ENCODE measurements around the gene MLLT1. TPM values are rescaled to one million over a fixed set of nuclear protein-coding genes. Genes with fewer than 3 reads are reported as not detected.

MLLT1 gene
- total RNA-seq, 1 experiment from 2014 or later: 55.0 TPM

DNA sequence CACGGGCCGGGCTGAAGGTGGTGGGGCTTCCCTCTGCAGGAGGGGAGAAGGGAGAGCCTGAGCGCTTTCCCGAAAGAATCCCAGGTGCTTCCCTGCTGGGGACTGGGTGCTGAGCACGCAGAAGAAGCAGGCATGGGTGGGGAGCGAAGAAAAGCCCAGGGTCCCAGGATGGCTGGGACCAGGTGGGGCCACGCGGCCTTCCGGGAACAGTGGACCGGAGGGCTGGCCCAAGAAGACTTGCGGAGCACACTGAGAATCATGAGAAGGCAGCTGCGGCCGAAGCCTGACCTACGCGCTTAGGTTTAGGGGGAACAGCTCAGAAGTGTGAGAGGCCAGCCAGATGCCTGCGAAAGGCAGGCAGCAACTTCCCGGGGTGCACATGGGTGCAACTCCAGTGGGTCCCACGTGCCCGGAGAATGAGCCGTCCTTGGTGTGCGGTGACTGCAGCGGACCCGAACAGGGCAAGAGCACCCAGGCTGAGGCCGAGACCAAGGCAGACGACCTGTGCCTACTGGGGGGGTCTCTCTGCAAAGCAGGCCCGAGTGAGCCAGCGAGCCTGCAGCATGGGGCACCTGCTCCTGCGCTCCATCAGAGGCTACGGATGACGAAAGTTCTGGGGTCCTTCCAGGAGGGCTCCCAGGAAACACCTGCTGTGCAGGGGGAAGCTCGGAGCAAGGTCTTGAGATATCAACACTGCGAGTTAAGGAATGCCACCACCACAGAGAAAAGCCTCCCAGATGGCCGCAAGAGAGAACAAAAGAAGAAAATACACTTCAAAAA, 52.4 kb downstream of the MLLT1 start:
- H3K27ac ChIP-seq (ENCODE audit: low read depth, low read length): no peak overlapping the region
- H3K4me1 ChIP-seq (ENCODE audit: control insufficient read depth in 1 of 2, insufficient read depth in 2 of 2, low read length in 2 of 2): peaks cover 0 to 11% of the 10 kb centered on the region in 2 experiments; a peak in 2 of 4 replicates
- H3K36me3 ChIP-seq (ENCODE audit: control insufficient read depth in 1 of 2, insufficient read depth in 2 of 2, low read length in 2 of 2): peaks cover 0 to 2% of the 10 kb centered on the region in 2 experiments; a peak in 2 of 4 replicates
- no peak overlapping the region for H3K4me3 ChIP-seq (replicated peaks in 1 of 2; ENCODE audit: low read depth in 1 of 2, low read length in 2 of 2)
- H3K9me3 ChIP-seq (ENCODE audit: control insufficient read depth in 1 of 2, insufficient read depth in 1 of 2, low read depth in 1 of 2, low read length in 2 of 2): no peaks in the 10 kb centered on the region
- ChIA-PET RAD21 (ENCODE audit: low non-redundant PET in 1 of 2, low total read pairs in 2 of 2, uncharacterized antibody in 2 of 2, unreplicated experiment in 2 of 2) (no interaction called here), POLR2A (no interaction called here), CTCF (no interaction called here)
- H3K9me2 ChIP-seq (ENCODE audit: insufficient read depth): no peaks in the 10 kb centered on the region
- H3K4me2 ChIP-seq (ENCODE audit: low read length): no peak overlapping the region
- TF ChIP-seq, protein P1, sequence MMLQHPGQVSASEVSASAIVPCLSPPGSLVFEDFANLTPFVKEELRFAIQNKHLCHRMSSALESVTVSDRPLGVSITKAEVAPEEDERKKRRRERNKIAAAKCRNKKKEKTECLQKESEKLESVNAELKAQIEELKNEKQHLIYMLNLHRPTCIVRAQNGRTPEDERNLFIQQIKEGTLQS (IDR thresholded peaks at IDR 0.05): no peak
- TF ChIP-seq EZH2 (IDR thresholded peaks at IDR 0.05): no peak
- no peak for TF ChIP-seq RAD21 (IDR thresholded peaks at IDR 0.05; ENCODE audit: low read depth)
- no peaks in the 10 kb centered on the region for H3K27me3 ChIP-seq (ENCODE audit: insufficient read depth, low read length)
- H3K9ac ChIP-seq (ENCODE audit: low read length): no peak overlapping the region
- ATAC-seq: no peak
- H4K20me1 ChIP-seq (ENCODE audit: insufficient read depth): no peaks in the 10 kb centered on the region
- no peak for DNase-seq (ENCODE audit: low read depth, low spot score)
- H2AFZ ChIP-seq (ENCODE audit: low read depth, low read length, poor library complexity, severe bottlenecking): no peak overlapping the region
- peaks cover 12% of the 10 kb centered on the region; the same call in 1 of the 2 replicates for H3K79me2 ChIP-seq (ENCODE audit: insufficient read depth, low read length)
- intact Hi-C loops (cut with micrococcal nuclease): no loop called here
- no TSS peak for BruUV-seq (replicated peaks)

DNA sequence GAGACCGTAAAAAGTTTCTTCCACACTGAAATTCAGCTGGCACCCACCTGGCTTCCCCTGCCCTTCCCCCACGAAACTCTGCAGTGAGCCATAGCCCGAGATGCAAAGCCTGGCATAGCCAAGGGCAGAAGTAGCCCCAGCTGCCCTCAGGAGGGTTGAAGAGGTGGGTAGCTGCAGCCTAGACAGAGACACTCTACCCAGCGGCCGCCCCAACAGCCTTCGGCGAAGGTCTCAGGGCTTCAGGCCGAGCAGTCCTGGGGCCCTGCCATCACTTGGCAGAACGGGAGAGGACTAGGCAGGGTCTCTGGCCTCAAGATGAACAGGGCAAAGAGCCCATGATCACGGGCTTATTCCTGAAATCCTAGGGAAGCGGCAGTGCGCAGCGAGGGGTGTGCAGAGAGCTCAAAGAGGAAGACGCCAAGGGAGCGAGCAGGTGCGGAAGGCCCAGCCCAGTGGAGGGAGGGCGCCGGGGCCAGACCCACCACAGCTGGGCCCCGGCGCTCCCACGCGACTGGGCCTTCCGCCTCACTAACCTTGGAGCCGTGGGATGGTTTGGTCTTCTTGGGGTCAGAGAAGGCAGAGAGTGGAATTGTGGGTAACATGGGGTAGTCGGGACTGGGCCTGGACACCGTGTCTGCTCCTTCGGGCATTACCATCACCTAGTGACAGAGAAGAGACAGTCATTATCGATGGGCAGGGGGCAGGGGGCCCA, 53.2 kb downstream of the MLLT1 start:
- Histone ChIP-seq H4K20me1 (ENCODE audit: insufficient read depth) (no peaks in the 10 kb centered on the region), H3K27me3 (ENCODE audit: insufficient read depth, low read length) (no peaks in the 10 kb centered on the region), H3K27ac (ENCODE audit: low read depth, low read length) (no peak overlapping the region), H3K4me3 (replicated peaks in 1 of 2; ENCODE audit: low read depth in 1 of 2, low read length in 2 of 2) (no peak overlapping the region), H2AFZ (ENCODE audit: low read depth, low read length, poor library complexity, severe bottlenecking) (no peak overlapping the region), H3K9me2 (ENCODE audit: insufficient read depth) (no peaks in the 10 kb centered on the region), H3K9me3 (ENCODE audit: control insufficient read depth in 1 of 2, insufficient read depth in 1 of 2, low read depth in 1 of 2, low read length in 2 of 2) (no peaks in the 10 kb centered on the region), H3K36me3 (ENCODE audit: control insufficient read depth in 1 of 2, insufficient read depth in 2 of 2, low read length in 2 of 2) (peaks cover 0 to 2% of the 10 kb centered on the region in 2 experiments; a peak in 2 of 4 replicates), H3K4me2 (ENCODE audit: low read length) (no peak overlapping the region), H3K9ac (ENCODE audit: low read length) (no peak overlapping the region), H3K4me1 (ENCODE audit: control insufficient read depth in 1 of 2, insufficient read depth in 2 of 2, low read length in 2 of 2) (peaks cover 0 to 11% of the 10 kb centered on the region in 2 experiments; a peak in 2 of 4 replicates), H3K79me2 (ENCODE audit: insufficient read depth, low read length) (peaks cover 5% of the 10 kb centered on the region; the same call in 1 of the 2 replicates)
- ChIA-PET POLR2A (no interaction called here), RAD21 (ENCODE audit: low non-redundant PET in 1 of 2, low total read pairs in 2 of 2, uncharacterized antibody in 2 of 2, unreplicated experiment in 2 of 2) (no interaction called here), CTCF (no interaction called here)
- intact Hi-C loops (cut with micrococcal nuclease): no loop called here
- DNase-seq (ENCODE audit: low read depth, low spot score) (no peak), ATAC-seq (no peak)
- BruUV-seq (replicated peaks): no TSS peak
- TF ChIP-seq RAD21 (IDR thresholded peaks at IDR 0.05; ENCODE audit: low read depth) (no peak), CEBPB (IDR thresholded peaks at IDR 0.05; ENCODE audit: low read depth) (no peak), POLR2A (IDR thresholded peaks at IDR 0.05; ENCODE audit: borderline replicate concordance, extremely low read depth, insufficient read depth, insufficient read length) (no peak), ZBTB33 (IDR thresholded peaks at IDR 0.05; ENCODE audit: extremely low read depth, insufficient replicate concordance, low read length) (no peak), TCF7L2 (IDR thresholded peaks at IDR 0.05; ENCODE audit: borderline replicate concordance, extremely low read depth, insufficient read depth, insufficient read length) (no peak), ZFX (IDR thresholded peaks at IDR 0.05) (no peak), SIN3A (IDR thresholded peaks at IDR 0.05; ENCODE audit: low read depth) (no peak), FOSL1 (IDR thresholded peaks at IDR 0.05; ENCODE audit: low read depth) (no peak), POLR2AphosphoS5 (IDR thresholded peaks at IDR 0.05; ENCODE audit: low read depth, low read length) (no peak), JUND (IDR thresholded peaks at IDR 0.05) (no peak), MAX (IDR thresholded peaks at IDR 0.05) (no peak), EZH2phosphoT487 (IDR thresholded peaks at IDR 0.05; ENCODE audit: borderline replicate concordance) (no peak), SRF (IDR thresholded peaks at IDR 0.05; ENCODE audit: low read depth) (no peak)
- TF ChIP-seq, protein P1 (IDR thresholded peaks at IDR 0.05): no peak
